WTC11 (cell line): ENCODE results near the gene COL27A1. TPM values are rescaled to one million over a fixed set of nuclear protein-coding genes. Genes with fewer than 3 reads are reported as not detected.
A peak's percentile ranks its signal among the peaks of the same experiment; 100 is the strongest.

Experiments used
- ATAC-seq: fragments of 200-7000 bp; cut with Tn5 transposase; 2 replicates; pipeline ENCODE4 v1.10.0; 2021; ENCODE audit warnings: mild to moderate bottlenecking, moderate library complexity
- CTCF ChIA-PET: fragments of 300-600 bp; sonication (Branson Sonifier 250); formaldehyde crosslinking; loops from one replicate; lab custom pipeline; 2021; ENCODE audit warnings: antibody characterized with exemption; lab: Charles Lee
- POLR2A ChIA-PET: fragments of 350-600 bp; sonication (Branson Sonifier 250); formaldehyde crosslinking; loops from one replicate; lab custom pipeline; 2021; ENCODE audit warnings: antibody characterized with exemption; lab: Charles Lee
- DNase-seq: peaks from one replicate; pipeline ENCODE4 v3.0.0; 2021; ENCODE audit warnings: low spot score
- H3K27ac Mint-ChIP-seq: 2 replicates; pipeline ENCODE4 v1.8.0; 2021; ENCODE audit warnings: mixed read lengths
- H3K27me3 Mint-ChIP-seq: 2 replicates; pipeline ENCODE4 v1.8.0; 2021; ENCODE audit warnings: low read depth, mild to moderate bottlenecking, moderate library complexity, mixed read lengths
- H3K36me3 Mint-ChIP-seq: 2 replicates; pipeline ENCODE4 v1.8.0; 2021; ENCODE audit warnings: mixed read lengths
- H3K4me1 Mint-ChIP-seq: 2 replicates; pipeline ENCODE4 v1.8.0; 2022; ENCODE audit warnings: mixed read lengths
- H3K4me3 Mint-ChIP-seq: 2 replicates; pipeline ENCODE4 v1.8.0; 2021; ENCODE audit warnings: mild to moderate bottlenecking, moderate library complexity, mixed read lengths
- H3K9me3 Mint-ChIP-seq: 2 replicates; pipeline ENCODE4 v1.8.0; 2021; ENCODE audit warnings: mixed read lengths
- FOXP1 ChIP-seq: sonication (generic); formaldehyde crosslinking; IDR thresholded peaks from 2 replicates; pipeline ENCODE4 v1.8.0; 2022; ENCODE audit warnings: missing genetic modification reagents, mild to moderate bottlenecking, moderate library complexity, borderline replicate concordance
- HMGA2 ChIP-seq: fragments of 250-450 bp; sonication (Bioruptor Pico); IDR thresholded peaks from 2 replicates; pipeline ENCODE4 v1.4.0; 2021; ENCODE audit warnings: mild to moderate bottlenecking, moderate library complexity
- IRF2 ChIP-seq: sonication (generic); formaldehyde crosslinking; IDR thresholded peaks from 2 replicates; pipeline ENCODE4 v1.8.0; 2022; ENCODE audit warnings: low read depth, missing genetic modification reagents, borderline replicate concordance
- JUN ChIP-seq: sonication (generic); formaldehyde crosslinking; IDR thresholded peaks from 2 replicates; pipeline ENCODE4 v1.8.0; 2023; ENCODE audit warnings: mild to moderate bottlenecking, missing genetic modification reagents
- MYBL2 ChIP-seq: sonication (generic); formaldehyde crosslinking; IDR thresholded peaks from 2 replicates; pipeline ENCODE4 v1.8.1; 2023; ENCODE audit warnings: mild to moderate bottlenecking, moderate library complexity, missing genetic modification reagents
- NFE2L1 ChIP-seq: sonication (generic); formaldehyde crosslinking; IDR thresholded peaks from 2 replicates; pipeline ENCODE4 v1.8.1; 2023; ENCODE audit warnings: missing genetic modification reagents
- NR2C2 ChIP-seq: sonication (generic); formaldehyde crosslinking; IDR thresholded peaks from 2 replicates; pipeline ENCODE4 v1.8.0; 2022; ENCODE audit warnings: mild to moderate bottlenecking, missing genetic modification reagents
- OVOL2 ChIP-seq: fragments of 250-450 bp; sonication (Bioruptor Pico); IDR thresholded peaks from 2 replicates; pipeline ENCODE4 v1.9.0; 2021; ENCODE audit warnings: mild to moderate bottlenecking, borderline replicate concordance
- RELA ChIP-seq: sonication (generic); formaldehyde crosslinking; IDR thresholded peaks from 2 replicates; pipeline ENCODE4 v1.8.1; 2022; ENCODE audit warnings: missing genetic modification reagents, mild to moderate bottlenecking, borderline replicate concordance
- SOX15 ChIP-seq: fragments of 250-450 bp; sonication (Bioruptor Pico); IDR thresholded peaks from 2 replicates; pipeline ENCODE4 v1.9.0; 2021; ENCODE audit warnings: mild to moderate bottlenecking
- ZNF121 ChIP-seq: sonication (generic); formaldehyde crosslinking; IDR thresholded peaks from 2 replicates; pipeline ENCODE4 v1.8.0; 2023; ENCODE audit warnings: missing genetic modification reagents
- ZNF671 ChIP-seq: fragments of 250-450 bp; sonication (Bioruptor Pico); IDR thresholded peaks from 2 replicates; pipeline ENCODE4 v1.8.0; 2021; ENCODE audit warnings: mild to moderate bottlenecking
- total RNA-seq: library from RNA; stranded (reverse); gene quantifications from 3 replicates; pipeline ENCODE4 v1.2.3, GENCODE V29; 2021
- TF ChIP-seq, protein P1 (sequence below): sonication (generic); formaldehyde crosslinking; IDR thresholded peaks from 2 replicates; pipeline ENCODE4 v1.8.1; 2023; ENCODE audit warnings: mild to moderate bottlenecking, moderate library complexity, missing genetic modification reagents
- TF ChIP-seq, protein P2 (sequence below): sonication (generic); formaldehyde crosslinking; IDR thresholded peaks from 2 replicates; pipeline ENCODE4 v1.8.1; 2023; ENCODE audit warnings: mild to moderate bottlenecking, missing genetic modification reagents
- TF ChIP-seq, protein P3 (sequence below): sonication (generic); formaldehyde crosslinking; IDR thresholded peaks from 2 replicates; pipeline ENCODE4 v1.8.1; 2022; ENCODE audit warnings: low read depth, mild to moderate bottlenecking, moderate library complexity, missing genetic modification reagents, borderline replicate concordance
- TF ChIP-seq, protein P4 (sequence below): fragments of 200-600 bp; IDR thresholded peaks from 2 replicates; pipeline ENCODE4 v1.8.0; 2022; ENCODE audit warnings: antibody characterized with exemption
- TF ChIP-seq, protein P5 (sequence below): sonication (generic); formaldehyde crosslinking; IDR thresholded peaks from 2 replicates; pipeline ENCODE4 v1.8.0; 2022; ENCODE audit warnings: mild to moderate bottlenecking, missing genetic modification reagents
- TF ChIP-seq, protein P6 (sequence below): fragments of 250-450 bp; sonication (Bioruptor Pico); IDR thresholded peaks from 2 replicates; pipeline ENCODE4 v1.9.0; 2021; ENCODE audit warnings: moderate library complexity, mild to moderate bottlenecking, inconsistent platforms, borderline replicate concordance
- TF ChIP-seq, protein P7 (sequence below): fragments of 250-450 bp; sonication (Bioruptor Pico); IDR thresholded peaks from 2 replicates; pipeline ENCODE4 v1.9.0; 2021; ENCODE audit warnings: mild to moderate bottlenecking
- TF ChIP-seq, protein P8 (sequence below): fragments of 250-450 bp; sonication (Bioruptor Pico); IDR thresholded peaks from 2 replicates; pipeline ENCODE4 v1.9.0; 2021; ENCODE audit warnings: mild to moderate bottlenecking

COL27A1 gene
- total RNA-seq, 1 experiment from 2014 or later, result 47.5 TPM

DNA sequence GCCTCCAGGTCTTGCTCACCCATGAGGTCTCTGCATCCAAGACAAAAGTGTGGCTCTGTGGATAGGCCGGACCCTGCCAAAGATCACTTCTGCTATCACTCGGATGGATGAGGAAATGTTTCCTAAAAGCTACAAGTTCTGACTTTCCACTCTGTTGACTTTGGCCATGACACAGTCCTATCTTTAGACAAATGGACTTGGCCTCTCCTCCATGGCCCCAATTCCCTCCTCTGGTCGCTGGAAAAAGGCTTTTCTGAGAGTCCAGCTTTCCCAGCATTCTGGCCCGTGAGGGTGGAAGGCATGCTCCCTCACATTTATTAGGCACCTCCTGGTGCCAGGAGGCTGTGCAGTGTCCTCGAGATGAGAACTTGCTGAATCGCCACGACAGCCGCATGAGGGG lies 83.1 kb downstream of the COL27A1 start:
- ATAC-seq (no peak), DNase-seq (no peak)
- Mint-ChIP-seq H3K36me3 (peaks cover 8% of the 10 kb centered on the region), H3K27ac (no peak overlapping the region), H3K9me3 (no peaks in the 10 kb centered on the region), H3K4me1 (no peaks in the 10 kb centered on the region), H3K4me3 (no peak overlapping the region), H3K27me3 (no peaks in the 10 kb centered on the region)
- CTCF ChIA-PET, result interaction anchor here (0.5 to 1.7 kb wide), 14 partner anchors 23 to 187 kb away, joined by 3 to 23 read pairs (median 4); partner anchors contain the start of gene COL27A1
- POLR2A ChIA-PET, result no interaction called here
- TF ChIP-seq, protein P1, sequence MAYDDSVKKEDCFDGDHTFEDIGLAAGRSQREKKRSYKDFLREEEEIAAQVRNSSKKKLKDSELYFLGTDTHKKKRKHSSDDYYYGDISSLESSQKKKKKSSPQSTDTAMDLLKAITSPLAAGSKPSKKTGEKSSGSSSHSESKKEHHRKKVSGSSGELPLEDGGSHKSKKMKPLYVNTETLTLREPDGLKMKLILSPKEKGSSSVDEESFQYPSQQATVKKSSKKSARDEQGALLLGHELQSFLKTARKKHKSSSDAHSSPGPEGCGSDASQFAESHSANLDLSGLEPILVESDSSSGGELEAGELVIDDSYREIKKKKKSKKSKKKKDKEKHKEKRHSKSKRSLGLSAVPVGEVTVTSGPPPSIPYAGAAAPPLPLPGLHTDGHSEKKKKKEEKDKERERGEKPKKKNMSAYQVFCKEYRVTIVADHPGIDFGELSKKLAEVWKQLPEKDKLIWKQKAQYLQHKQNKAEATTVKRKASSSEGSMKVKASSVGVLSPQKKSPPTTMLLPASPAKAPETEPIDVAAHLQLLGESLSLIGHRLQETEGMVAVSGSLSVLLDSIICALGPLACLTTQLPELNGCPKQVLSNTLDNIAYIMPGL (CRISPR knock-in tag), result no peak
- TF ChIP-seq NFE2L1 (CRISPR knock-in tag) (no peak), MYBL2 (CRISPR knock-in tag) (no peak), NR2C2 (CRISPR knock-in tag) (no peak), ZNF121 (CRISPR knock-in tag) (no peak), RELA (CRISPR knock-in tag) (no peak)

DNA sequence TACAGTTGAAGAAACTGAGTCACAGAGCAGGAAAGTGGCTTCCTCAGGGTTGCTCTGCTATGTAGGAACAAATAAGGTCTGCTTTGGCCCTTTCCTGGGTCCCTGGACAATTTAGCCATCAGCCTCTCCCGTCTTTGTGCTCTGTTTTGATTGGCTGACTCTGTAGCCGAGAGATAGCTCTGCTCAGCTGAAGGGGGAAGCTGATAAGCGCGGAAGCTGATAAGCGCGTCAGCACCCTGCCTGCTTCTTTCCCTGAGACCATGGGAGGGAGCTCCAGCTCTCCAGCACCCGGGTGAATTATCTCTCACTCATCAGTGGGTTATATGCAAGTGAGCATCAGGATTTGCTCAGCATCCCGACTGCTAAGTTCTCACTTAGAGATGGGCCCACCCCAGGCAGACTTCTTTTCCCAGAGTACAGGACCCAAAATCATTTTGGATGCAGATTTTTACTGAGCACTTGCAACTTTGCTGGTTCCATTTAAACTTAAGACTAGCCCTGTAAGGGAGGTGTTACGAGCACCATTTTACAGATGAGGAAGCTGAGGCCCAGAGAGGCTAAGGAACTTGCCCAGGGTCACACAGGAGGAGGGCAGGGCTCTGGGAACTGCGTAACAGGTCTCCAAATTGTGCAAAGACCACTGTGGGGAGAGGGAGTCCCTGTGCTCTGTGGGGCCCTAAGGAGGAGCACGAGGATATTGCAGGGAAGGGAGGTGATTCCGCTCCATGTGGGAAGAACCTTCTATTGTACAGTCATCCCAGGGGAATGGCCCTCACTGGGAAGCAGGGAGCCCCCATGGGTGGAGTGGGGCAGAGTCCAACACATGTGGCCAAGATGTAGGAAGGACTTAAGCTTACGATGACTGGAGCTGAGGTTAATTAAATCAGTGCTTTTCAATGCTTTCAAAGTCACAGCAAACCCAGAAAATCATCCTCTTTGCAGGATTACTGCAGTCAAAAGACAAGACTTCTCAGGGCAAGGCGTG lies 83.8 kb downstream of the COL27A1 start:
- Mint-ChIP-seq H3K9me3 (no peaks in the 10 kb centered on the region), H3K27me3 (no peaks in the 10 kb centered on the region), H3K4me3 (no peak overlapping the region), H3K27ac (no peak overlapping the region), H3K4me1 (no peaks in the 10 kb centered on the region), H3K36me3 (peaks cover 8% of the 10 kb centered on the region)
- TF ChIP-seq FOXP1 (no peak), IRF2 (CRISPR knock-in tag) (no peak), HMGA2 (no peak), RELA (CRISPR knock-in tag) (no peak), OVOL2 (CRISPR knock-in tag) (no peak), NFE2L1 (CRISPR knock-in tag) (no peak), ZNF671 (CRISPR knock-in tag) (no peak), JUN (CRISPR knock-in tag) (no peak), SOX15 (CRISPR knock-in tag) (no peak)
- TF ChIP-seq, protein P2, sequence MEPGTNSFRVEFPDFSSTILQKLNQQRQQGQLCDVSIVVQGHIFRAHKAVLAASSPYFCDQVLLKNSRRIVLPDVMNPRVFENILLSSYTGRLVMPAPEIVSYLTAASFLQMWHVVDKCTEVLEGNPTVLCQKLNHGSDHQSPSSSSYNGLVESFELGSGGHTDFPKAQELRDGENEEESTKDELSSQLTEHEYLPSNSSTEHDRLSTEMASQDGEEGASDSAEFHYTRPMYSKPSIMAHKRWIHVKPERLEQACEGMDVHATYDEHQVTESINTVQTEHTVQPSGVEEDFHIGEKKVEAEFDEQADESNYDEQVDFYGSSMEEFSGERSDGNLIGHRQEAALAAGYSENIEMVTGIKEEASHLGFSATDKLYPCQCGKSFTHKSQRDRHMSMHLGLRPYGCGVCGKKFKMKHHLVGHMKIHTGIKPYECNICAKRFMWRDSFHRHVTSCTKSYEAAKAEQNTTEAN (CRISPR knock-in tag), result no peak
- TF ChIP-seq, protein P3, sequence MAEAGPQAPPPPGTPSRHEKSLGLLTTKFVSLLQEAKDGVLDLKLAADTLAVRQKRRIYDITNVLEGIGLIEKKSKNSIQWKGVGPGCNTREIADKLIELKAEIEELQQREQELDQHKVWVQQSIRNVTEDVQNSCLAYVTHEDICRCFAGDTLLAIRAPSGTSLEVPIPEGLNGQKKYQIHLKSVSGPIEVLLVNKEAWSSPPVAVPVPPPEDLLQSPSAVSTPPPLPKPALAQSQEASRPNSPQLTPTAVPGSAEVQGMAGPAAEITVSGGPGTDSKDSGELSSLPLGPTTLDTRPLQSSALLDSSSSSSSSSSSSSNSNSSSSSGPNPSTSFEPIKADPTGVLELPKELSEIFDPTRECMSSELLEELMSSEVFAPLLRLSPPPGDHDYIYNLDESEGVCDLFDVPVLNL (CRISPR knock-in tag), result no peak
- TF ChIP-seq, protein P4, sequence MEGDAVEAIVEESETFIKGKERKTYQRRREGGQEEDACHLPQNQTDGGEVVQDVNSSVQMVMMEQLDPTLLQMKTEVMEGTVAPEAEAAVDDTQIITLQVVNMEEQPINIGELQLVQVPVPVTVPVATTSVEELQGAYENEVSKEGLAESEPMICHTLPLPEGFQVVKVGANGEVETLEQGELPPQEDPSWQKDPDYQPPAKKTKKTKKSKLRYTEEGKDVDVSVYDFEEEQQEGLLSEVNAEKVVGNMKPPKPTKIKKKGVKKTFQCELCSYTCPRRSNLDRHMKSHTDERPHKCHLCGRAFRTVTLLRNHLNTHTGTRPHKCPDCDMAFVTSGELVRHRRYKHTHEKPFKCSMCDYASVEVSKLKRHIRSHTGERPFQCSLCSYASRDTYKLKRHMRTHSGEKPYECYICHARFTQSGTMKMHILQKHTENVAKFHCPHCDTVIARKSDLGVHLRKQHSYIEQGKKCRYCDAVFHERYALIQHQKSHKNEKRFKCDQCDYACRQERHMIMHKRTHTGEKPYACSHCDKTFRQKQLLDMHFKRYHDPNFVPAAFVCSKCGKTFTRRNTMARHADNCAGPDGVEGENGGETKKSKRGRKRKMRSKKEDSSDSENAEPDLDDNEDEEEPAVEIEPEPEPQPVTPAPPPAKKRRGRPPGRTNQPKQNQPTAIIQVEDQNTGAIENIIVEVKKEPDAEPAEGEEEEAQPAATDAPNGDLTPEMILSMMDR, result no peak
- TF ChIP-seq, protein P5, sequence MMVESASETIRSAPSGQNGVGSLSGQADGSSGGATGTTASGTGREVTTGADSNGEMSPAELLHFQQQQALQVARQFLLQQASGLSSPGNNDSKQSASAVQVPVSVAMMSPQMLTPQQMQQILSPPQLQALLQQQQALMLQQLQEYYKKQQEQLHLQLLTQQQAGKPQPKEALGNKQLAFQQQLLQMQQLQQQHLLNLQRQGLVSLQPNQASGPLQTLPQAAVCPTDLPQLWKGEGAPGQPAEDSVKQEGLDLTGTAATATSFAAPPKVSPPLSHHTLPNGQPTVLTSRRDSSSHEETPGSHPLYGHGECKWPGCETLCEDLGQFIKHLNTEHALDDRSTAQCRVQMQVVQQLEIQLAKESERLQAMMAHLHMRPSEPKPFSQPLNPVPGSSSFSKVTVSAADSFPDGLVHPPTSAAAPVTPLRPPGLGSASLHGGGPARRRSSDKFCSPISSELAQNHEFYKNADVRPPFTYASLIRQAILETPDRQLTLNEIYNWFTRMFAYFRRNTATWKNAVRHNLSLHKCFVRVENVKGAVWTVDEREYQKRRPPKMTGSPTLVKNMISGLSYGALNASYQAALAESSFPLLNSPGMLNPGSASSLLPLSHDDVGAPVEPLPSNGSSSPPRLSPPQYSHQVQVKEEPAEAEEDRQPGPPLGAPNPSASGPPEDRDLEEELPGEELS (CRISPR knock-in tag), result no peak
- TF ChIP-seq, protein P6, sequence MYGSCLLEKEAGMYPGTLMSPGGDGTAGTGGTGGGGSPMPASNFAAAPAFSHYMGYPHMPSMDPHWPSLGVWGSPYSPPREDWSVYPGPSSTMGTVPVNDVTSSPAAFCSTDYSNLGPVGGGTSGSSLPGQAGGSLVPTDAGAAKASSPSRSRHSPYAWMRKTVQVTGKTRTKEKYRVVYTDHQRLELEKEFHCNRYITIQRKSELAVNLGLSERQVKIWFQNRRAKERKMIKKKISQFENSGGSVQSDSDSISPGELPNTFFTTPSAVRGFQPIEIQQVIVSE (CRISPR knock-in tag), result no peak
- TF ChIP-seq, protein P7, sequence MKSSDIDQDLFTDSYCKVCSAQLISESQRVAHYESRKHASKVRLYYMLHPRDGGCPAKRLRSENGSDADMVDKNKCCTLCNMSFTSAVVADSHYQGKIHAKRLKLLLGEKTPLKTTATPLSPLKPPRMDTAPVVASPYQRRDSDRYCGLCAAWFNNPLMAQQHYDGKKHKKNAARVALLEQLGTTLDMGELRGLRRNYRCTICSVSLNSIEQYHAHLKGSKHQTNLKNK (CRISPR knock-in tag), result no peak
- TF ChIP-seq, protein P8, sequence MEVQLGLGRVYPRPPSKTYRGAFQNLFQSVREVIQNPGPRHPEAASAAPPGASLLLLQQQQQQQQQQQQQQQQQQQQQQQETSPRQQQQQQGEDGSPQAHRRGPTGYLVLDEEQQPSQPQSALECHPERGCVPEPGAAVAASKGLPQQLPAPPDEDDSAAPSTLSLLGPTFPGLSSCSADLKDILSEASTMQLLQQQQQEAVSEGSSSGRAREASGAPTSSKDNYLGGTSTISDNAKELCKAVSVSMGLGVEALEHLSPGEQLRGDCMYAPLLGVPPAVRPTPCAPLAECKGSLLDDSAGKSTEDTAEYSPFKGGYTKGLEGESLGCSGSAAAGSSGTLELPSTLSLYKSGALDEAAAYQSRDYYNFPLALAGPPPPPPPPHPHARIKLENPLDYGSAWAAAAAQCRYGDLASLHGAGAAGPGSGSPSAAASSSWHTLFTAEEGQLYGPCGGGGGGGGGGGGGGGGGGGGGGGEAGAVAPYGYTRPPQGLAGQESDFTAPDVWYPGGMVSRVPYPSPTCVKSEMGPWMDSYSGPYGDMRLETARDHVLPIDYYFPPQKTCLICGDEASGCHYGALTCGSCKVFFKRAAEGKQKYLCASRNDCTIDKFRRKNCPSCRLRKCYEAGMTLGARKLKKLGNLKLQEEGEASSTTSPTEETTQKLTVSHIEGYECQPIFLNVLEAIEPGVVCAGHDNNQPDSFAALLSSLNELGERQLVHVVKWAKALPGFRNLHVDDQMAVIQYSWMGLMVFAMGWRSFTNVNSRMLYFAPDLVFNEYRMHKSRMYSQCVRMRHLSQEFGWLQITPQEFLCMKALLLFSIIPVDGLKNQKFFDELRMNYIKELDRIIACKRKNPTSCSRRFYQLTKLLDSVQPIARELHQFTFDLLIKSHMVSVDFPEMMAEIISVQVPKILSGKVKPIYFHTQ, result no peak
- ATAC-seq, result peak; percentile 80
- peak; percentile 24 for DNase-seq
- ChIA-PET POLR2A (no interaction called here), CTCF (interaction anchor here (0.9 to 1.7 kb wide), 13 partner anchors 22 to 157 kb away, joined by 3 to 23 read pairs (median 4); partner anchors contain the start of gene COL27A1)
